Measurements from ENCODE around the gene TNRC6C. TPM values are rescaled to one million over a fixed set of nuclear protein-coding genes. Genes with fewer than 3 reads are reported as not detected.

Gene TNRC6C
- total RNA-seq, 6 experiments from 2014 or later: 6.3 to 9.0 (median 7.5) TPM

DNA sequence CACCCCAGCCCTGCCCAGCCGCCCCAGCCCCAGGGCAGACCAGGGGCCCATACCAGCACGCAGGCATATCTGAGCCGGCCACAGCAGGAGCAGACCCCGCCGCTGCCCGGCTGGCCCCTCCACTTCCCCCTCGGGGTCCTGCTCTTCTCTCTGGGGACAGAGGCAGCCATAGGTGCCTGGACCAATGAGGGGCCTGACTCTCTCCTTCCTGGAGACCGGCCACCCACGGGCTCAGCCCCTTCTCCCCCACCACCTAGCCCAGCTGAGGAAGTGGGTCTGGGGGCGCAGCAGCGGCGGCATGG is 166.3 kb downstream of the TNRC6C start:
- Mint-ChIP-seq H3K27ac (no peak overlapping the region), H3K9me3 (no peaks in the 10 kb centered on the region), H3K4me3 (no peak overlapping the region), H3K4me1 (ENCODE audit: low read depth) (0 out of 2 replicates have a peak, but pooled peaks cover 5% of the 10 kb centered on the region), H3K27me3 (ENCODE audit: insufficient read depth) (peaks cover 15% of the 10 kb centered on the region), H3K36me3 (ENCODE audit: low read depth) (no peaks in the 10 kb centered on the region)
- TF ChIP-seq, protein P1, sequence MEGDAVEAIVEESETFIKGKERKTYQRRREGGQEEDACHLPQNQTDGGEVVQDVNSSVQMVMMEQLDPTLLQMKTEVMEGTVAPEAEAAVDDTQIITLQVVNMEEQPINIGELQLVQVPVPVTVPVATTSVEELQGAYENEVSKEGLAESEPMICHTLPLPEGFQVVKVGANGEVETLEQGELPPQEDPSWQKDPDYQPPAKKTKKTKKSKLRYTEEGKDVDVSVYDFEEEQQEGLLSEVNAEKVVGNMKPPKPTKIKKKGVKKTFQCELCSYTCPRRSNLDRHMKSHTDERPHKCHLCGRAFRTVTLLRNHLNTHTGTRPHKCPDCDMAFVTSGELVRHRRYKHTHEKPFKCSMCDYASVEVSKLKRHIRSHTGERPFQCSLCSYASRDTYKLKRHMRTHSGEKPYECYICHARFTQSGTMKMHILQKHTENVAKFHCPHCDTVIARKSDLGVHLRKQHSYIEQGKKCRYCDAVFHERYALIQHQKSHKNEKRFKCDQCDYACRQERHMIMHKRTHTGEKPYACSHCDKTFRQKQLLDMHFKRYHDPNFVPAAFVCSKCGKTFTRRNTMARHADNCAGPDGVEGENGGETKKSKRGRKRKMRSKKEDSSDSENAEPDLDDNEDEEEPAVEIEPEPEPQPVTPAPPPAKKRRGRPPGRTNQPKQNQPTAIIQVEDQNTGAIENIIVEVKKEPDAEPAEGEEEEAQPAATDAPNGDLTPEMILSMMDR (IDR thresholded peaks at IDR 0.05): no peak
- no peak for DNase-seq

DNA sequence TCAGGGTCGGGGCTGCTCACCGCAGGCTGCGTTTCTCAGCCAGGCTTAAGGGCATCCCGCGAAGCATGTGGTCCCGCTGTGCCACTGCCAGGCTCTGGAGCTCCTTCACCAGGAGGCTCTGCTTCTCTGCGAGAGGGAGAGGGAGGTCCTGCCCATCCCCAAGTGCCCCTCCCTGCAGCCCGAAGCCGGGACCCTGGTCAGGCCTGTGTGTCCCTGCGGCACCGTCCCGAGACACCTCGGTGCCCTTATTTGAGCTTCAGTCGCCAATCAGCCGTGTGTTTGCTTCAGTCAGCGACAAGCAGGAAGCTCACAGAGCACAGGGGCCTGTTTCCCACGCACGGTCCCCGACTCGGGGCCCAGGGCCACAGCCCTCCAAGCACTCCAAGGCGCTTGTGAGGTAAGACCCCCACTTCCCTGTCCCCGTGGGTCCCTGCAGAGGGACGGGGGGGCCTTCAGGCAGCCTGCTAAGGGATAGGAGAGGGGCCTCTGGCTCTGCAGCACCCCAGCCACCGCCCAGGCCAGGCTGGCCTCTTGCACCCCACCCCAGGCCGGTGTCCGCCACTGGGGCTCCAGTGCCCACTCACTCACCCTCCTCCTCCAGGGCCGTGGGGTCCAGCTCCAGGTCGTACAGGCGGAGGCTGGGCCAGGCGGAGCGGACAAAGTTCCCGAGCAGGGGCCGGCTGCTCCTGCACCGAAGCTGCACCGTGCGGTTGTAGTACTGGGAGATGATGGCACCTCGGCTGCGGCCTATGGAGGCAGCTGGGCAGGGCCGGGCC is 166.8 kb downstream of the TNRC6C start:
- no peak overlapping the region for H3K27ac Mint-ChIP-seq
- H3K4me3 Mint-ChIP-seq: no peak overlapping the region
- H3K36me3 Mint-ChIP-seq (ENCODE audit: low read depth): no peaks in the 10 kb centered on the region
- TF ChIP-seq, protein P1 (IDR thresholded peaks at IDR 0.05): no peak
- peaks cover 15% of the 10 kb centered on the region for H3K27me3 Mint-ChIP-seq (ENCODE audit: insufficient read depth)
- 0 out of 2 replicates have a peak, but pooled peaks cover 5% of the 10 kb centered on the region for H3K4me1 Mint-ChIP-seq (ENCODE audit: low read depth)
- no peaks in the 10 kb centered on the region for H3K9me3 Mint-ChIP-seq
- DNase-seq: no peak

DNA sequence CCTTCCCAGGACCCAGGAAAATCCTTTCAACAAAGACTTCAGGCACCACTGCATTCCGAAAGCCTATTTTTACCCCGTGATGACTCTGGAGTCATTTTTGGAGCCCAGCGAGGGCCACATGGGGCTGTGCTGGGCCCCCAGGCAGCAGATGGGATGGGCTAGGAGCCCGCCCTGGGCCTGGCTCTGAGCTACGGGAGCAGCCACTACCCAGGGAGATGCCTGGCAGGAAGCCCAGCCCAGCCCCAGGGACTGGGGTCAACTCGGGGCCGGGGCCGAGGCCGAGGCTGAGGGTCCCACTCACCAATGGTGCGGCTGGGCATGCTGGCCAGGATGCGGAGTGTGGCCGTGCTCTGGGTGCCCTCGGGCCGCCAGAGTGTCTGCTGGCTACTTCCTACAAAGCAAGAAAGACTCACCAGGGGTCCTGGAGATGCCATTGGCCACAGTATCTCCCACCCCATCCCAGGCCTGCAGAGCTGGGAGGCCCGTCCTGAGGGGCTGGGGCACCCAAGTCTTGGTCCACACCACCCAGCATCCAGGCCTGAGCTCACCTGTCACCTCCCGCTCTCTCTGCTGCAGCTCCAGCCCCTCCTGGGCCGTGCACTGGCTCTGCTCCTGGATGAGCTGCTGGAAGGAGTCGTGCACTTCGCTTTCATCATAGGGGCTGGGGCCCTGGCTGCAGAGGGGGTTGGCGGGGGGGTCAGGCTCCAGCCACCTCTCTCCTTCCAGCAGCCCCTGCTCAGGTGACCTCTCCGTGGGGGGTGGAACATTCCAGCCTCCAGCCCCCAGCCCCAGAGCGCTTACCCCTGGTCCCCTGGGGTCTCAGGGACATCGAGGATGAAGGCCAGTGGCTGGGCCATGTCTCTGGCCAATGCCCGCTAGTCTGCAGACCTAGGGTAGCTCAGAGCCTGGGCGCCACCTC is 167.7 kb downstream of the TNRC6C start:
- Mint-ChIP-seq H3K4me3 (no peak overlapping the region), H3K9me3 (no peaks in the 10 kb centered on the region), H3K27ac (no peak overlapping the region), H3K27me3 (ENCODE audit: insufficient read depth) (peaks cover 18% of the 10 kb centered on the region), H3K4me1 (ENCODE audit: low read depth) (0 out of 2 replicates have a peak, but pooled peaks cover 5% of the 10 kb centered on the region), H3K36me3 (ENCODE audit: low read depth) (no peaks in the 10 kb centered on the region)
- TF ChIP-seq, protein P1 (IDR thresholded peaks at IDR 0.05): no peak
- no peak for DNase-seq

GRCh38 chr17:78126895-78127238 is 168.4 kb downstream of the TNRC6C start:
- no peak for DNase-seq
- Mint-ChIP-seq H3K27me3 (ENCODE audit: insufficient read depth) (peaks cover 18% of the 10 kb centered on the region), H3K36me3 (ENCODE audit: low read depth) (no peaks in the 10 kb centered on the region), H3K9me3 (no peaks in the 10 kb centered on the region), H3K4me1 (ENCODE audit: low read depth) (0 out of 2 replicates have a peak, but pooled peaks cover 5% of the 10 kb centered on the region), H3K4me3 (no peak overlapping the region), H3K27ac (no peak overlapping the region)
- TF ChIP-seq, protein P1 (IDR thresholded peaks at IDR 0.05): no peak

DNA sequence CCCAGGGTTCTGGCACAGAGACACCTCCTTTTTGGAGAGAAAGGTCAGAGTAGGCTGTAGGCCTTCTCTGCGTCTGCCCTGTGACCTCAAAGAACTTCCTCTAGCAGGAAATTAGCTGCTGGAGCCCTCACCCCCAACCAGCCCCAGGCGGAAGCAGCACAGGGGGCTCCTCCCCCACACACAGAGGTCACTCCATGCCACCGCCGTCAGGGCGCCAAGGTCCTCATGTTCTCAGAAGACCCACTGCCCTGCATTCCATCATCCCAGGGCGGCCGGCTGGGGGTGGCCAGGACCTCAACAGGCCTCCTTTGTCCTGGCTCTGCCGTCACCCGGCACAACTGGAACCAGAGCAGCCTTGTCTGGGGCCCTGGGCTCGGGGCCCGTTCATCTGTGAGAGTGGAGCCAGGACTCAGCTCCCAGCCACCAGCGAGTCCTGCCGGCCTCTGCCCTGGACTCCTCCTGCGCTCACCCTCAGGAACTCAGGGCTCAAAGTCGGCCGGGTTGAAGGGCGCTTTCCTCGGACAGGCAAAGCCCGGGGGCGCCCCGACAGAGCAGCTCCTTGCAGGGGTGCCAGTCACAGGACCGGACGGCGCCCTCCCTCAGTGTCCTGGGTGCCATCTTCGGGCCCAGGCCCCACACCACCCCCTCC is 168.9 kb downstream of the TNRC6C start:
- Mint-ChIP-seq H3K4me3 (no peak overlapping the region), H3K4me1 (ENCODE audit: low read depth) (0 out of 2 replicates have a peak, but pooled peaks cover 5% of the 10 kb centered on the region), H3K36me3 (ENCODE audit: low read depth) (no peaks in the 10 kb centered on the region), H3K27me3 (ENCODE audit: insufficient read depth) (peaks cover 18% of the 10 kb centered on the region), H3K27ac (no peak overlapping the region), H3K9me3 (no peaks in the 10 kb centered on the region)
- TF ChIP-seq, protein P1 (IDR thresholded peaks at IDR 0.05): no peak
- DNase-seq: no peak
